SK-N-SH (cell line): Measurements from ENCODE around the gene ZNF747. TPM values are rescaled to one million over a fixed set of nuclear protein-coding genes. Genes with fewer than 3 reads are reported as not detected.

Experiments used
- CTCF ChIA-PET: fragments of 300-600, 350-600 bp; formaldehyde crosslinking; extraction: SDS; loops from one replicate; lab custom pipeline; 2021; lab: Yijun Ruan, JAX
- POLR2A ChIA-PET: fragments of 350-600 bp; sonication (Branson Sonifier 250); formaldehyde crosslinking; extraction: SDS; loops from one replicate; lab custom pipeline; 2020; ENCODE audit warnings: antibody characterized with exemption, inconsistent platforms; lab: Yijun Ruan, JAX
- DNase-seq: peaks from one replicate; pipeline ENCODE4 v3.0.0; 2012
- H2AFZ ChIP-seq: fragments of 200-600 bp; sonication (generic); 2 replicates; pipeline ENCODE4 v1.8.1; 2016; ENCODE audit warnings: antibody characterized with exemption, mild to moderate bottlenecking, low read depth
- H3F3A ChIP-seq: fragments of 200-600 bp; sonication (generic); replicated peaks from 2 replicates; pipeline ENCODE3; 2016; ENCODE audit warnings: antibody characterized with exemption, mild to moderate bottlenecking; ENCODE audit not compliant: insufficient read depth
- H3K27ac ChIP-seq, 2 experiments: fragments of 200-500 bp in 1 of 2; fragments of 200-600 bp in 1 of 2; sonication (Bioruptor generic) in 1 of 2; sonication (generic), shearing (Covaris generic) in 1 of 2; 2 replicates each; pipeline versions ENCODE4 v1.5.1 to v1.6.1; 2014 to 2016; ENCODE audit warnings: low read depth in 2 of 2, inconsistent platforms in 1 of 2, low read length in 1 of 2, mild to moderate bottlenecking in 1 of 2, mixed read lengths in 1 of 2
- H3K27me3 ChIP-seq: fragments of 200-600 bp; sonication (generic), shearing (Covaris generic); 2 replicates; pipeline ENCODE4 v1.6.1; 2016; ENCODE audit warnings: mixed run types; ENCODE audit not compliant: insufficient read depth
- H3K36me3 ChIP-seq, 2 experiments: fragments of 200-500 bp in 1 of 2; fragments of 200-600 bp in 1 of 2; sonication (Bioruptor generic) in 1 of 2; sonication (generic) in 1 of 2; replicated peaks in 1 of 2; 2 replicates each; pipeline versions ENCODE3 to v1.5.1; 2014 to 2016; ENCODE audit warnings: low read length in 1 of 2, mild to moderate bottlenecking in 1 of 2; ENCODE audit not compliant: insufficient read depth in 2 of 2, control insufficient read depth in 1 of 2
- H3K4me1 ChIP-seq, 2 experiments: fragments of 200-500 bp in 1 of 2; fragments of 200-600 bp in 1 of 2; sonication (Bioruptor generic) in 1 of 2; sonication (generic), shearing (Covaris generic) in 1 of 2; 2 replicates each; pipeline versions ENCODE4 v1.5.1 to v1.6.1; 2014 to 2016; ENCODE audit warnings: low read depth in 1 of 2, low read length in 1 of 2, mixed run types in 1 of 2; ENCODE audit not compliant: insufficient read depth in 2 of 2, control insufficient read depth in 1 of 2
- H3K4me2 ChIP-seq: fragments of 200-600 bp; sonication (generic), shearing (Covaris generic); 2 replicates; pipeline ENCODE4 v1.6.1; 2017; ENCODE audit warnings: mixed run types
- H3K4me3 ChIP-seq, 2 experiments: fragments of 200-500 bp in 1 of 2; fragments of 200-600 bp in 1 of 2; sonication (Bioruptor generic) in 1 of 2; sonication (generic), shearing (Covaris generic) in 1 of 2; 2 replicates each; pipeline versions ENCODE4 v1.5.1 to v1.8.1; 2014 to 2016; ENCODE audit warnings: low read depth in 2 of 2, inconsistent platforms in 1 of 2, low read length in 1 of 2, mild to moderate bottlenecking in 1 of 2, mixed read lengths in 1 of 2, moderate library complexity in 1 of 2
- H3K79me2 ChIP-seq: fragments of 200-600 bp; sonication (generic); 2 replicates; pipeline ENCODE4 v1.8.1; 2017; ENCODE audit warnings: mild to moderate bottlenecking; ENCODE audit not compliant: insufficient read depth
- H3K9ac ChIP-seq: fragments of 200-600 bp; sonication (generic); 2 replicates; pipeline ENCODE4 v1.6.1; 2017; ENCODE audit warnings: mixed run types
- H3K9me2 ChIP-seq: fragments of 200-600 bp; sonication (generic); 2 replicates; pipeline ENCODE4 v1.6.1; 2017; ENCODE audit warnings: mixed run types
- H3K9me3 ChIP-seq: fragments of 200-600 bp; sonication (generic); 2 replicates; pipeline ENCODE4 v1.6.1; 2017; ENCODE audit warnings: mixed run types, mild to moderate bottlenecking, moderate library complexity
- H4K20me1 ChIP-seq: fragments of 200-600 bp; sonication (generic); 2 replicates; pipeline ENCODE4 v1.6.1; 2017; ENCODE audit warnings: mild to moderate bottlenecking, mixed run types; ENCODE audit not compliant: insufficient read depth
- CHD2 ChIP-seq: fragments of 150-350 bp; IDR thresholded peaks from 2 replicates; pipeline ENCODE4 v1.6.1; 2018; ENCODE audit warnings: low read length; ENCODE audit not compliant: partially characterized antibody
- FOXJ3 ChIP-seq: sonication (generic); formaldehyde crosslinking; IDR thresholded peaks from 2 replicates; pipeline ENCODE4 v1.5.1; 2020; ENCODE audit warnings: mild to moderate bottlenecking, missing genetic modification reagents
- NRF1 ChIP-seq: IDR thresholded peaks from 2 replicates; pipeline ENCODE4 v1.6.1; 2012; ENCODE audit warnings: low read depth, mild to moderate bottlenecking, low read length
- RAD21 ChIP-seq: IDR thresholded peaks from 2 replicates; pipeline ENCODE4 v1.6.1; 2012; ENCODE audit warnings: mild to moderate bottlenecking, low read length
- RFX5 ChIP-seq: IDR thresholded peaks from 2 replicates; pipeline ENCODE4 v1.6.1; 2012; ENCODE audit warnings: mild to moderate bottlenecking, improper control_type of control experiment, low read length
- SMC3 ChIP-seq: IDR thresholded peaks from 2 replicates; pipeline ENCODE4 v1.6.1; 2012; ENCODE audit warnings: low read depth, low read length, improper control_type of control experiment
- TAF1 ChIP-seq: IDR thresholded peaks from 2 replicates; pipeline ENCODE4 v1.6.1; 2012; ENCODE audit warnings: low read depth, mild to moderate bottlenecking, low read length, moderate library complexity, borderline replicate concordance
- YY1 ChIP-seq: IDR thresholded peaks from 2 replicates; pipeline ENCODE4 v1.4.0; 2012; ENCODE audit warnings: low read depth, mild to moderate bottlenecking
- WGBS: methylation state at CpG from one replicate; pipeline ENCODE4 v1.1.6; 2017; ENCODE audit warnings: low lambda C conversion rate; 5-methylcytosine and 5-hydroxymethylcytosine counted together
- polyA plus RNA-seq, 3 experiments: library from polyadenylated mRNA; depleted of rRNA; stranded (reverse); fragments of >200 nt; gene quantifications; 2 replicates each; pipeline ENCODE4 v1.2.3, GENCODE V29; 2012
- TF ChIP-seq, protein P1 (sequence below): fragments of 200-600 bp; sonication (generic); IDR thresholded peaks from 2 replicates; pipeline ENCODE4 v1.6.1; 2017; ENCODE audit warnings: antibody characterized with exemption, mild to moderate bottlenecking, moderate library complexity
- TF ChIP-seq, protein P2 (sequence below): IDR thresholded peaks from 2 replicates; pipeline ENCODE4 v1.4.0; 2012; ENCODE audit warnings: low read depth
- TF ChIP-seq, protein P3 (sequence below): IDR thresholded peaks from 2 replicates; pipeline ENCODE4 v1.4.0; 2012; ENCODE audit warnings: low read depth, borderline replicate concordance

Gene ZNF747
- polyA plus RNA-seq, 1 of the 3 experiments (the other 2 are of a cell fraction), result 5.8 TPM

DNA sequence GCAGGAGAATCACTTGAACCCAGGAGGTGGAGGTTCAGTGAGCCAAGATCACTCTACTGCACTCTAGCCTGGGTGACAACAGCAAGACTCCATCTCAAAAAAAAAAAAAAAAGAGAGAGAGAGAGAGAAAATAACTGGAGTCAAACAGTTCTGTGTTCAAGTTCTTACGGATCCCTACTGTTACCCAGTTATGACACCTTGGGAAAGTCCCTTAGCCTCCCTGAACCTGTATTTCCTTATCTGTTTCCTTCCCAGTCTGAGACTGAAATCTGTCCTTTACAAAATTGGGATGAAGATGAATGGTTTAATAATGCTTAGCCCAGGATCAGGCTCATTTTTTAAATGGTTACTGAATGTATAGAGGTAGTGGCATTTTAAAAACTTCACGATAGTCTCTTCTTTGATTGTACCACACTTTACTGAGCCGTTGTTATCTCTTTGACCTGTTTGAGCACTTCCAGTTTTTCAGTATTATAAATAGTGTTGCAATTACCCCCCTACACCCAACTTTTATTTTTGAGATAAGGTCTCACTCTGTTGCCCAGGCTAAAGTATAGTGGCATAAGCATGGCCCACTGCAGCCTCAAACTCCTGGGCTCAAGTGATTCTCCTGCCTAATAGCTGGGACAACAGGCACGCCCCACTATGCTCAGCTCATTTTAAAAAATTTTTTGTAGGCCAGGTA, 25.4 kb downstream of the ZNF747 start:
- Histone ChIP-seq H3K27ac (no peak overlapping the region), H3K27me3 (no peaks in the 10 kb centered on the region), H3F3A (no peaks in the 10 kb centered on the region), H3K9ac (no peak overlapping the region), H3K79me2 (no peaks in the 10 kb centered on the region), H3K9me2 (no peaks in the 10 kb centered on the region), H3K4me3 (no peak overlapping the region), H3K9me3 (no peaks in the 10 kb centered on the region), H4K20me1 (no peaks in the 10 kb centered on the region), H3K36me3 (no peaks in the 10 kb centered on the region), H3K4me1 (no peaks in the 10 kb centered on the region), H2AFZ (no peak overlapping the region), H3K4me2 (no peak overlapping the region)
- POLR2A ChIA-PET, result no interaction called here
- 68% methylated on average over 4 of the region's 4 CpGs for WGBS
- DNase-seq, result no peak
- CTCF ChIA-PET, result no interaction called here
- TF ChIP-seq RFX5 (no peak), NRF1 (no peak), SMC3 (no peak), FOXJ3 (no peak), YY1 (no peak), CHD2 (no peak)
- TF ChIP-seq, protein P1, sequence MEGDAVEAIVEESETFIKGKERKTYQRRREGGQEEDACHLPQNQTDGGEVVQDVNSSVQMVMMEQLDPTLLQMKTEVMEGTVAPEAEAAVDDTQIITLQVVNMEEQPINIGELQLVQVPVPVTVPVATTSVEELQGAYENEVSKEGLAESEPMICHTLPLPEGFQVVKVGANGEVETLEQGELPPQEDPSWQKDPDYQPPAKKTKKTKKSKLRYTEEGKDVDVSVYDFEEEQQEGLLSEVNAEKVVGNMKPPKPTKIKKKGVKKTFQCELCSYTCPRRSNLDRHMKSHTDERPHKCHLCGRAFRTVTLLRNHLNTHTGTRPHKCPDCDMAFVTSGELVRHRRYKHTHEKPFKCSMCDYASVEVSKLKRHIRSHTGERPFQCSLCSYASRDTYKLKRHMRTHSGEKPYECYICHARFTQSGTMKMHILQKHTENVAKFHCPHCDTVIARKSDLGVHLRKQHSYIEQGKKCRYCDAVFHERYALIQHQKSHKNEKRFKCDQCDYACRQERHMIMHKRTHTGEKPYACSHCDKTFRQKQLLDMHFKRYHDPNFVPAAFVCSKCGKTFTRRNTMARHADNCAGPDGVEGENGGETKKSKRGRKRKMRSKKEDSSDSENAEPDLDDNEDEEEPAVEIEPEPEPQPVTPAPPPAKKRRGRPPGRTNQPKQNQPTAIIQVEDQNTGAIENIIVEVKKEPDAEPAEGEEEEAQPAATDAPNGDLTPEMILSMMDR, result no peak
- TF ChIP-seq, protein P2, sequence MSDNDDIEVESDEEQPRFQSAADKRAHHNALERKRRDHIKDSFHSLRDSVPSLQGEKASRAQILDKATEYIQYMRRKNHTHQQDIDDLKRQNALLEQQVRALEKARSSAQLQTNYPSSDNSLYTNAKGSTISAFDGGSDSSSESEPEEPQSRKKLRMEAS, result no peak
- TF ChIP-seq, protein P3, sequence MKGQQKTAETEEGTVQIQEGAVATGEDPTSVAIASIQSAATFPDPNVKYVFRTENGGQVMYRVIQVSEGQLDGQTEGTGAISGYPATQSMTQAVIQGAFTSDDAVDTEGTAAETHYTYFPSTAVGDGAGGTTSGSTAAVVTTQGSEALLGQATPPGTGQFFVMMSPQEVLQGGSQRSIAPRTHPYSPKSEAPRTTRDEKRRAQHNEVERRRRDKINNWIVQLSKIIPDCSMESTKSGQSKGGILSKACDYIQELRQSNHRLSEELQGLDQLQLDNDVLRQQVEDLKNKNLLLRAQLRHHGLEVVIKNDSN, result no peak

DNA sequence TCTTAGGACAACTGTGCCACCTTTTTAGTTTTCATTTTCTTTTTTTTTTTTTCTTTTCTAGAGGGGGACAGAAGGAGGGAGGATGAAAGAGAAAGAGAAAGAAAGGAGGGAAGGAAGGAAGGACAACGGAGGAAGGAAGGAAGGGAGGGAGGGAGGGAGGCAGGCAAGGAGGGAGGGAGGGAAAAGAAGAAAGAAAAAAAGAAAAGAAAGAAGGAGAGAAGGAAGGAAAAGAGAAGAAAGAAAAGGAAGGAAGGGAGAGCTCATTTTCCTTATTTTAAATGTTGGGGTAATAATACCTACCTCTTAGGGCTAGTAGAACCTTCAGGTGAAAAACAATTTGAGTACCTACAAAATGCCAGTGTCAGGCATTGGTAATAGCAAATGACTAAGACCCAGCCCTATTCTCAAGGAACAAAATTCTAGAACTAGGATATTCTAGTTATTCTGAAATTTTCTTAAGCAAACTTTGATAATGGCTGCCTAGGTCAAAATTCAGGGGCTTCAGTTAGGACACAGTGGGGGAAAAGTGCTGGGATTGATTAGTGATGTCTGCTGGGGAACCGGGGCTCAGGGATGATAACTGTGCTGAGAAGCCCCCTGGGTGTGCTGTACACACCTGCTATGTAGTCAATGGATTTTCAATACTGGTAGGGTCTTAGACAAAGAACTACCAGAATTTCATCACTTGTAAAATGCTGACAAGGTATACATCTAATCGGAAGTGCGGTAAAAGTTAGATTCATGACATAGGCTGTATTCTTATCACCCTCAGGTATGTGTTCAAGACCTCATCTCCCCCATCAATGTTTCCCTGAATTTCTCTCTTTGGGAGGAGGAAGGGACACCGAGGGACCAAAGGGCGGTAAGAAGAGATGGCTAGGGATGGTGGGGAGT, 31.0 kb downstream of the ZNF747 start:
- Histone ChIP-seq H3K27ac (no peak overlapping the region), H3K4me1 (no peaks in the 10 kb centered on the region), H2AFZ (no peak overlapping the region), H3K9me2 (no peaks in the 10 kb centered on the region), H3K36me3 (no peaks in the 10 kb centered on the region), H3K4me3 (no peak overlapping the region), H3K27me3 (no peaks in the 10 kb centered on the region; the same call in 1 of the 2 replicates), H3K4me2 (no peak overlapping the region), H3K79me2 (no peaks in the 10 kb centered on the region), H3K9me3 (no peaks in the 10 kb centered on the region), H3K9ac (no peak overlapping the region), H3F3A (no peaks in the 10 kb centered on the region), H4K20me1 (no peaks in the 10 kb centered on the region)
- WGBS, result 69% methylated on average over 6 of the region's 6 CpGs
- POLR2A ChIA-PET, result no interaction called here
- DNase-seq, result no peak
- CTCF ChIA-PET, result interaction anchor here (1.3 kb wide), 1 partner anchor 73 kb away, joined by 5 read pairs; the partner anchor contains the start of gene DCTPP1
- TF ChIP-seq RAD21 (no peak), TAF1 (no peak)
